Activated CD4-positive, alpha-beta T cell treated with anti-CD3 and anti-CD28 coated beads, Interleukin-2, amount 10 ng/mL, durations not matched to agents 24 days and 14 days (primary cell): ENCODE measurements around the gene PEAK1. TPM values are rescaled to one million over a fixed set of nuclear protein-coding genes. Genes with fewer than 3 reads are reported as not detected.

Experiments used
- DNase-seq: peaks from one replicate; pipeline ENCODE4 v3.0.0; 2022
- H3K27ac Mint-ChIP-seq: one replicate; pipeline ENCODE4 v1.8.0; 2022; ENCODE audit warnings: mild to moderate bottlenecking, mixed read lengths
- H3K27me3 Mint-ChIP-seq: one replicate; pipeline ENCODE4 v1.8.0; 2022; ENCODE audit warnings: mixed read lengths
- H3K36me3 Mint-ChIP-seq: one replicate; pipeline ENCODE4 v1.8.0; 2022; ENCODE audit warnings: low read depth, mild to moderate bottlenecking, mixed read lengths
- H3K4me1 Mint-ChIP-seq: one replicate; pipeline ENCODE4 v1.8.0; 2021; ENCODE audit warnings: mixed read lengths
- H3K4me3 Mint-ChIP-seq: one replicate; pipeline ENCODE4 v1.8.0; 2022; ENCODE audit warnings: mild to moderate bottlenecking, moderate library complexity, mixed read lengths
- H3K9me3 Mint-ChIP-seq: one replicate; pipeline ENCODE4 v1.8.0; 2021; ENCODE audit warnings: mixed read lengths
- intact Hi-C: fragments of 100-400 bp; cut with micrococcal nuclease; formaldehyde crosslinking; loops from one replicate; pipeline ENCODE4 v1.15.1; 2023
- total RNA-seq: library from RNA; stranded (reverse); gene quantifications from 2 replicates; pipeline ENCODE4 v1.2.3, GENCODE V29; 2022

The PEAK1 gene
- total RNA-seq, 1 donor from 2014 or later, result 25.9 TPM

DNA sequence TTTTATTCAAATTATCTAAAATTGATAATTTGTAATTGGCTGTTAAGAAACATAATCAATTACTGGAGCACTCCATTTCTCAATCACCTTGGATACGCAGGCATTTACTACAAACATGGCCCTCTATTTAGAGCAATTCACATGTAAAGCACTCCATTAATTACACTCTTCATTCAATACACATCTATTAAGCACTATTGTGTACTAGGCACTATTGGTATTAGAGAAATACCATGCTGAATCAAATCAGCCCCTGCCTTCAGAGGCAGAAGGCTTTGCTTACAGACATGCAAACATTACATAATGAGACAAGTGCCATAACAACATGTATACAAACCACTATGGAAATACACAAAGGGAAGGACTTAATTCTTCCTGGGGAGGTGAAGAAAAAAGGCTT is 69.1 kb downstream of the PEAK1 start:
- peaks cover 4% of the 10 kb centered on the region for H3K36me3 Mint-ChIP-seq
- no peak overlapping the region for H3K4me3 Mint-ChIP-seq
- no peaks in the 10 kb centered on the region for H3K9me3 Mint-ChIP-seq
- H3K27ac Mint-ChIP-seq, result no peak overlapping the region
- intact Hi-C loops, result no loop called here
- no peaks in the 10 kb centered on the region for H3K27me3 Mint-ChIP-seq
- peaks cover 12% of the 10 kb centered on the region for H3K4me1 Mint-ChIP-seq
- no peak for DNase-seq

DNA sequence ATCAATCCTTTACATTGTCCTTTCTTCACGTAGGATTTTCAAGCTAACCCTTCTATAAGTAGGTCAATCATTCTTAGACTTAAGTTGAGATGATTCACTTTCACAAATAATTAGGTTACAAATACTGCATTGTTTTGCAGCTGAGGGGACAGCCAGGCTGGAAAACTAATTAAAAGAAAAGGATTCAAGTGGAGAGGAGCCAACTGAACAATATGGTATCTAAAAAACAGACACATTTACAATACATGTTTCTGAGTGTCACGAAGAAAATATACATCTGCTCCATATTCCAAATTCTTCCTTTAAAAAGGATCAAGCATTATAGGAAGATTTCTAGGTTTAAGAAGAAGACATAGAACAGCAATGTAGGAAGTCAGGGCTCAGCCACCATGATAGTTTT is 70.2 kb downstream of the PEAK1 start:
- Mint-ChIP-seq H3K9me3 (peaks cover 7% of the 10 kb centered on the region), H3K27me3 (no peaks in the 10 kb centered on the region)

DNA sequence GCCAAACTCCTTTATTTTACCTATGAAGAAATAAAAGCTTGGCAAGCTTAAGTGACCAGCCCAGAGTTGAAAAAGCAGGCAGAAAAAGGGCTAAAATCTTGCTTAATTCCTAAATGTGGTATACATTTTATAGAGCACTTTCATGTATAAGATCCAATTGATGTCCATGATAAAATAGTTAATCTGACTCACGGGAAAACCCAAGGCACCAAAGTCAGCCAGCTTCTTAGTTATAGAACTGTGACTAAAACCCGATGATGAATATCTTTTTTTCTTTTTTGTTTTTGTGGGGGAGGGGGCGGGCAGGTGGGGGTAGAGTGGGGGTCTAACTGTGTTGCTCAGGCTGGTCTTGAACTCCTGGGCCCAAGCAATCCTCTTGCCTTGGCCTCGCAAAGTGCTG is 71.4 kb downstream of the PEAK1 start:
- H3K36me3 Mint-ChIP-seq, result peaks cover 11% of the 10 kb centered on the region
- H3K27ac Mint-ChIP-seq, result no peak overlapping the region
- no peak overlapping the region for H3K4me3 Mint-ChIP-seq
- H3K4me1 Mint-ChIP-seq, result peaks cover 7% of the 10 kb centered on the region
- no peaks in the 10 kb centered on the region for H3K27me3 Mint-ChIP-seq
- no peak for DNase-seq
- H3K9me3 Mint-ChIP-seq, result peaks cover 7% of the 10 kb centered on the region
- intact Hi-C loops, result no loop called here

More for the DNA sequence above, 70.2 kb downstream of the PEAK1 start:
- intact Hi-C loops, result no loop called here
- Mint-ChIP-seq H3K4me3 (no peak overlapping the region), H3K27ac (no peak overlapping the region), H3K36me3 (peaks cover 11% of the 10 kb centered on the region), H3K4me1 (peaks cover 12% of the 10 kb centered on the region)
- no peak for DNase-seq

DNA sequence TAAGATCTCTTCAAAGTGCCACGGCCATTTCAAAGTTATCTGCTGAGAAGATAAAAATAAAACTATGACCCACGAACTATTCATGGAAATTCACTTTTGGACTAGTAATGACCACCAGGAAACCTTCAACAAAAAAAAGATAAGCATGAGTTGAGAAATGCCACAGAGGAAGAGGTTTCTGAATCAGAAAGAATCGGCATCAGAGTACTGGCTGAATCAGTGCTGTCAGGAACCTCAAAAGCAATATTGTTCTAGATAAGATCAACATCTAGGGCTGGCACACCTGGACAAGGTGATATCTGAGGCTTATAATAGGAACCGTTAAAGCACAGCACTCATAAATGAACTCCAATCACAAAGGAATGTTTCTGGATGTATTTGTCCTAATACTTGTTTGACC is 72.7 kb downstream of the PEAK1 start:
- no peak for DNase-seq
- peaks cover 7% of the 10 kb centered on the region for H3K4me1 Mint-ChIP-seq
- H3K27ac Mint-ChIP-seq, result no peak overlapping the region
- H3K36me3 Mint-ChIP-seq, result peaks cover 15% of the 10 kb centered on the region
- H3K27me3 Mint-ChIP-seq, result no peaks in the 10 kb centered on the region
- peaks cover 13% of the 10 kb centered on the region for H3K9me3 Mint-ChIP-seq
- no peak overlapping the region for H3K4me3 Mint-ChIP-seq
- intact Hi-C loops, result no loop called here

GRCh38 chr15:77346245-77347036 is 73.5 kb downstream of the PEAK1 start:
- Mint-ChIP-seq H3K4me1 (peaks cover 7% of the 10 kb centered on the region), H3K27ac (no peak overlapping the region), H3K9me3 (peaks cover 13% of the 10 kb centered on the region)

GRCh38 chr15:77342807-77343206 is 77.1 kb downstream of the PEAK1 start:
- Mint-ChIP-seq H3K4me1 (peaks cover 7% of the 10 kb centered on the region), H3K9me3 (peaks cover 13% of the 10 kb centered on the region), H3K36me3 (peaks cover 20% of the 10 kb centered on the region), H3K27ac (no peak overlapping the region), H3K27me3 (no peaks in the 10 kb centered on the region), H3K4me3 (no peak overlapping the region)
- intact Hi-C loops, result no loop called here
- DNase-seq, result no peak

More at GRCh38 chr15:77346245-77347036, 73.5 kb downstream of the PEAK1 start:
- Mint-ChIP-seq H3K27me3 (no peaks in the 10 kb centered on the region), H3K4me3 (no peak overlapping the region), H3K36me3 (peaks cover 16% of the 10 kb centered on the region)
- intact Hi-C loops, result no loop called here
- DNase-seq, result no peak

DNA sequence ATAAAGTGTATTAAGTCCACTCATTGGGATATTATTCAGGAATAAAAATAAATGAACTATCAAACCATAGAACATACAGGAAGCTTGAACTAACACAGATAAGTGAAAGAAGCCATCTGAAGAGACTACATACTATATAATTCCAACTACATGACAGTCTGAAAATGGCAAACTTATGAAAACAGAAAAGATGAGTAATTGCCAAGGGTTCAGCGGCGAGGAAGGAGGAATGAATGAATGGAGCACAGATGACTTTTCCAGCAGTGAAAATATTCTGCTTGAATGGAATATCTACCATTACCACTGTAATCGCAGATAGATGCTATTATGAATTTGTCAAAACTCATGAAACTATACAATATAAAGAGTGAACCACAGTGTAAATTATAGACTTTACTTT is 79.7 kb downstream of the PEAK1 start:
- Mint-ChIP-seq H3K36me3 (peaks cover 14% of the 10 kb centered on the region), H3K27ac (no peak overlapping the region), H3K4me1 (no peaks in the 10 kb centered on the region), H3K9me3 (peaks cover 13% of the 10 kb centered on the region), H3K27me3 (no peaks in the 10 kb centered on the region), H3K4me3 (no peak overlapping the region)
- intact Hi-C loops, result no loop called here
- DNase-seq, result no peak

DNA sequence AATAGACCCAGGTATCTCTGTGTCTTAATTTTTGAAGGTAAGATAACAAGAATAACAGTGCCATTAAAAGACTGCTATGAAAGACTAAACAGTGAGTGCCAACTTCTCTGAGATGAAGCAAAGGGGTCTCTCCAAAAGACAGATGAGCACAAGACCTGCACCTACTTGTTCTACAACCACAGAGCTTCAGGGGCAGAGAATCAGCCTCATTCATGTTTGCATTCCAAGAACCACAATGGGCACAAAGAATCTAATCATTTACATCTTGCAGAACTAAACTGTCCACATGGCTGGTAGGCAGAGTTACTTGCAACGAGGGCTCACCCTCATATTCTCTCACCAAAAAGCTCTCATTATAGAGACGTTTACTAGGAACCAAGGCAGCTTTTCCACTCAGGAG is 83.9 kb downstream of the PEAK1 start:
- no peak for DNase-seq
- Mint-ChIP-seq H3K27me3 (no peaks in the 10 kb centered on the region), H3K27ac (no peak overlapping the region), H3K4me3 (no peak overlapping the region), H3K4me1 (no peaks in the 10 kb centered on the region), H3K36me3 (peaks cover 3% of the 10 kb centered on the region), H3K9me3 (no peaks in the 10 kb centered on the region)
- intact Hi-C loops, result no loop called here

DNA sequence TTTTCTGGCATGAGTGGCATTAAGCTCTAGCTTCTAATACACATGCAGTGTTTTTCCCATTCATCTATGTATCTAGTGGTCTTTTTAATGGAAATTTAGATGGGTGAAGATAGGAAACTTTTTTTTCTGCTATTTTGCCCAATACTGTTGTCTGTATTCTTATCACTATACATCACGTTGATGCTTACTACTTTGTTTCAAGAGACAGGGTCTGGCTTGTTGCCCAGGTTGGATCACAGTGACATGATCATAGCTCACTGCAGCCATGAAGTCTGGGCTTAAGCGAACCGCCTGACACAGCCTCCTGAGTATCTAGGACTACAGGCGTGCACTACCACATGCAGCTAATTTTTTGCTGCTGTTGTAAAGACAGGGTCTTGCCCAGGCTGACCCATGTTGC is 84.6 kb downstream of the PEAK1 start:
- Mint-ChIP-seq H3K4me3 (no peak overlapping the region), H3K27me3 (no peaks in the 10 kb centered on the region), H3K4me1 (no peaks in the 10 kb centered on the region), H3K36me3 (peaks cover 3% of the 10 kb centered on the region), H3K27ac (no peak overlapping the region), H3K9me3 (no peaks in the 10 kb centered on the region)
- intact Hi-C loops, result no loop called here
- DNase-seq, result no peak

DNA sequence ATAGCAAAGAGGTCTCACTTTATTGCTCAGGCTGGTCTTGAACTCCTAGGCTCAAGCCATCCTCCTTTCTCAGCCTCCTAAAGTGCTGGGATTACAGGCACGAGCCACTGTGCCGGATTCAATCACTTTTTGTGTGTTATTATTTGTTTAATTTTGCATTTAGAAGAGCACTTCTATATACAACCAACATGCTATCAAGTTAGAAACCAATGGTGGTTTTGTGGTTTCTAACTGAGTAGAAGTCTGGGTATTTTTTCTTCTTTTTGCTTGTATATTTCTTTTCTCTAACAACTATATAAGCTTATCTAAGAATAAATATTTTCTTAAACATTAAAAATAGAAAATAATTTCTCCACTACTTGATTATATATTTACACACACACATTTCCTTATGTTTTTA is 86.7 kb downstream of the PEAK1 start:
- Mint-ChIP-seq H3K4me3 (no peak overlapping the region), H3K36me3 (no peaks in the 10 kb centered on the region), H3K27ac (no peak overlapping the region), H3K27me3 (no peaks in the 10 kb centered on the region), H3K9me3 (no peaks in the 10 kb centered on the region), H3K4me1 (no peaks in the 10 kb centered on the region)
- DNase-seq, result no peak
- intact Hi-C loops, result no loop called here

GRCh38 chr15:77329202-77329601 is 90.7 kb downstream of the PEAK1 start:
- intact Hi-C loops, result no loop called here
- Mint-ChIP-seq H3K36me3 (no peaks in the 10 kb centered on the region), H3K4me3 (no peak overlapping the region), H3K27ac (no peak overlapping the region), H3K27me3 (no peaks in the 10 kb centered on the region), H3K4me1 (no peaks in the 10 kb centered on the region), H3K9me3 (no peaks in the 10 kb centered on the region)
- no peak for DNase-seq

DNA sequence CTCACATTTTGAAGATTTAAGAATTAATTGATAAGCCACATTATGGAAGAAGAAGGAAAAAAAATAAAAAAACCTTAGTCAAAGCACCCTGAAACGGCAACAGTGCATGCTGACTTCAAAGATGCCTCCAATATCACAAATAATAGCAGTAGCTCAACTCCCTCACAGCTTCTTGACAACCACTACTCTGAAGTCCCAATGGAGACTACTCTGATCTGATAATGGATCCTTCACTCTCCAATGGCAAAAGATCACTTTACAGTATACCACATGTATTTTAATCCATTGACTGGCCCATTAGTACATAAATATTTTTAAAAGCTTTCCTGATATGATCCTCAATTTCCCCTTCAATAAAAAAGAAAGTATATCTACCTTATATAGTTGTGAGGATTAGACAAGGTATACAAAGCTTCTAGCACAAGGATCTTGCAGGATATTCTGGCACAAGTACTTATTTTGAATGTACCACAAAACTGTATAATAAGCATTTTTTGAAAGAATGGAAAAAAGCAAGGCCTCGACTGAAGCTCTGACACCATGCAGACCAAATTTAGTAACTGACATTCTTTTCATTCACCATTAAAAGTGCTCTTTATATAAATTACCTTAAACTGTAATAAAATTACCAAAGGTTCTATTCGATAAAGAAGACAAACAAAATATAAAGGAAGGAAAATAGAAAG is 91.9 kb downstream of the PEAK1 start:
- H3K4me1 Mint-ChIP-seq, result no peaks in the 10 kb centered on the region
- H3K27ac Mint-ChIP-seq, result no peak overlapping the region
- intact Hi-C loops, result no loop called here
- H3K9me3 Mint-ChIP-seq, result peaks cover 4% of the 10 kb centered on the region
- DNase-seq, result no peak
- no peaks in the 10 kb centered on the region for H3K27me3 Mint-ChIP-seq
- H3K36me3 Mint-ChIP-seq, result no peaks in the 10 kb centered on the region
- H3K4me3 Mint-ChIP-seq, result no peak overlapping the region

DNA sequence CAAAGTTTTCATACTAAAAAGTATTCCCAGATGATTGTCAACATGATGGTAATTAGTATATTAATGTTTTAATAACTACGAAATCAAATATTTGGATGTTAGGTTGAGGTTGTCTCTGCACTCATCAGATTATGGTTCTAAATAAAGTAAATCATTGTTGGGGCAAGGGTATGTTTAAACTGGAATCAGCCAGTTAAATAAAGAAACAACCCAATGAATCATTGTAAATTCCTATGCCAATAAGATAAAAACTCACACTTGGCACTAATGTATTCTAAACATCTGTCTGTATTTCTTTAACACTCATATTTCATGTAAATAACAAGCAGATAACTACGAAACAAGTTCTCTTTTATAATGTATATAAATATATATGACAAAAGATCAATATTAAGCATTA is 92.7 kb downstream of the PEAK1 start:
- H3K27me3 Mint-ChIP-seq, result no peaks in the 10 kb centered on the region
- H3K4me1 Mint-ChIP-seq, result no peaks in the 10 kb centered on the region
- no peak overlapping the region for H3K4me3 Mint-ChIP-seq
- intact Hi-C loops, result no loop called here
- DNase-seq, result no peak
- peaks cover 4% of the 10 kb centered on the region for H3K9me3 Mint-ChIP-seq
- H3K36me3 Mint-ChIP-seq, result no peaks in the 10 kb centered on the region
- H3K27ac Mint-ChIP-seq, result no peak overlapping the region

DNA sequence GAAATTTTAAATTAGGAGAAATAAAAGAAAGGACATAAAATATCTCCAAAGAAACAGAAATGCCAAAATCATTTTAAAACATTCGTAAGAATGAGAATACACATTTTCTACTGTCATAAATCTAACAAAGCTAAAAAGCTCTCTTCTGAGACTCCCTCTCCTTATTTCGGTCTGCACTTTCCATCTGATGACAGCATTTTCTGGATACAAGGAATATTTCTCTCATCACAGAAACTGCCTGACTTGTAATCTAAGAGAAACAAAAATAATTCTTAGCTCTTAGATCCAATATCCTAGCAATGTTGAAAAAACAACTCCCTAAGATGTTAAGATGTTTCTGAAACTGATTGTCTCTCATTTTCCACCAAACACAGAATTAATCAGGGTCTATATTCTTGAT is 93.5 kb downstream of the PEAK1 start:
- Mint-ChIP-seq H3K36me3 (no peaks in the 10 kb centered on the region), H3K27ac (no peak overlapping the region), H3K4me3 (no peak overlapping the region), H3K27me3 (no peaks in the 10 kb centered on the region), H3K4me1 (no peaks in the 10 kb centered on the region), H3K9me3 (peaks cover 4% of the 10 kb centered on the region)
- no peak for DNase-seq
- intact Hi-C loops, result no loop called here
